A549 (cell line): ENCODE data around the gene CDH5. TPM values are rescaled to one million over a fixed set of nuclear protein-coding genes. Genes with fewer than 3 reads are reported as not detected.

ENCODE experiments used
- ATAC-seq, 2 experiments: fragments of 200-7000 bp in 1 of 2; fragments of >200 bp in 1 of 2; cut with Nextera tagmentation in 1 of 2; cut with Tn5 transposase in 1 of 2; 3 replicates each; pipeline versions ENCODE4 v1.8.0 to v1.9.1; 2018 to 2020; ENCODE audit warnings: mild to moderate bottlenecking in 1 of 2, moderate library complexity in 1 of 2
- CTCF ChIA-PET: fragments of 300-600 bp; sonication (Branson Sonifier 250); formaldehyde crosslinking; extraction: SDS; loops from one replicate; lab custom pipeline; 2021; ENCODE audit warnings: antibody characterized with exemption, inconsistent platforms; lab: Yijun Ruan, JAX
- POLR2A ChIA-PET: fragments of 350-600 bp; formaldehyde crosslinking; extraction: SDS; loops from one replicate; lab custom pipeline; 2021; ENCODE audit warnings: antibody characterized with exemption, inconsistent platforms; lab: Yijun Ruan, JAX
- DNase-seq, 2 experiments: peaks; one replicate each; pipeline versions ENCODE4 v3.0.0 to v3.0.0-alpha.2; 2011 to 2016; ENCODE audit warnings: low read depth in 1 of 2, low spot score in 1 of 2
- FAIRE-seq: peaks from 2 replicates; lab custom pipeline; 2011; peaks lifted over from hg19 to GRCh38; lab: Jason Lieb, UNC
- H3K27ac ChIP-seq, 2 experiments: fragments of >200 bp; sonication (Bioruptor Twin); formaldehyde crosslinking; 3 replicates each; pipeline ENCODE4 v1.5.1; 2016 to 2017
- H3K4me1 ChIP-seq: fragments of >200 bp; sonication (Bioruptor Twin); formaldehyde crosslinking; 3 replicates; pipeline ENCODE4 v1.6.1; 2016
- H3K4me2 ChIP-seq: fragments of >200 bp; sonication (Bioruptor Twin); formaldehyde crosslinking; 3 replicates; pipeline ENCODE4 v1.6.1; 2016
- H3K4me3 ChIP-seq: fragments of >200 bp; sonication (Bioruptor Twin); formaldehyde crosslinking; 3 replicates; pipeline ENCODE4 v1.5.1; 2016
- H3K9me3 ChIP-seq: fragments of >200 bp; sonication (Bioruptor Twin); formaldehyde crosslinking; 3 replicates; pipeline ENCODE4 v1.6.1; 2016
- ATOH8 ChIP-seq: fragments of 250-450 bp; sonication (Bioruptor Pico); IDR thresholded peaks from 2 replicates; pipeline ENCODE4 v1.5.0; 2020; ENCODE audit warnings: low read depth, mild to moderate bottlenecking, moderate library complexity
- BCL3 ChIP-seq: fragments of >200 bp; sonication (Bioruptor Twin); formaldehyde crosslinking; IDR thresholded peaks from 3 replicates; pipeline ENCODE4 v1.6.1; 2016
- BHLHE40 ChIP-seq: IDR thresholded peaks from 2 replicates; pipeline ENCODE4 v1.6.1; 2012; ENCODE audit warnings: low read depth, low read length, inconsistent platforms
- CBX8 ChIP-seq: fragments of 200-600 bp; sonication (generic); IDR thresholded peaks from 2 replicates; pipeline ENCODE4 v1.6.1; 2016
- CHD2 ChIP-seq: fragments of 150-350 bp; IDR thresholded peaks from 2 replicates; pipeline ENCODE4 v1.6.1; 2014; ENCODE audit warnings: low read length; ENCODE audit not compliant: partially characterized antibody
- CTCF ChIP-seq: fragments of >200 bp; sonication (Bioruptor Twin); formaldehyde crosslinking; IDR thresholded peaks from 3 replicates; pipeline ENCODE4 v1.5.1; 2016
- E2F6 ChIP-seq: IDR thresholded peaks from 2 replicates; pipeline ENCODE4 v1.6.1; 2012; ENCODE audit warnings: low read depth, borderline replicate concordance
- EHF ChIP-seq: fragments of 250-450 bp; sonication (Bioruptor Pico); IDR thresholded peaks from 2 replicates; pipeline ENCODE4 v1.5.0; 2020; ENCODE audit warnings: mild to moderate bottlenecking
- ELK1 ChIP-seq: fragments of 150-350 bp; IDR thresholded peaks from 2 replicates; pipeline ENCODE4 v1.6.1; 2014; ENCODE audit warnings: low read depth, mild to moderate bottlenecking, low read length
- FOSB ChIP-seq: fragments of 250-450 bp; sonication (Bioruptor Pico); IDR thresholded peaks from 2 replicates; pipeline ENCODE4 v1.5.0; 2020; ENCODE audit warnings: mild to moderate bottlenecking, moderate library complexity
- FOSL2 ChIP-seq, 2 experiments: fragments of 450-650 bp in 1 of 2; fragments of >200 bp in 1 of 2; sonication (Bioruptor Twin) in 1 of 2; formaldehyde crosslinking; IDR thresholded peaks; 2 replicates each; pipeline versions ENCODE4 v1.5.0 to v1.6.1; 2016 to 2020; ENCODE audit warnings: mild to moderate bottlenecking in 1 of 2, moderate library complexity in 1 of 2
- FOXS1 ChIP-seq: fragments of 250-450 bp; sonication (Bioruptor Pico); IDR thresholded peaks from 2 replicates; pipeline ENCODE4 v1.5.0; 2020; ENCODE audit warnings: mild to moderate bottlenecking, moderate library complexity
- HOXB13 ChIP-seq: fragments of 250-450 bp; sonication (Bioruptor Pico); IDR thresholded peaks from 2 replicates; pipeline ENCODE4 v1.5.0; 2020; ENCODE audit warnings: low read depth, mild to moderate bottlenecking, moderate library complexity
- JUN ChIP-seq, 2 experiments: fragments of >200 bp; sonication (Bioruptor Twin); formaldehyde crosslinking; IDR thresholded peaks; 2 replicates in 1 of 2; 3 replicates in 1 of 2; pipeline ENCODE4 v1.6.1; 2016 to 2017
- JUNB ChIP-seq: fragments of >200 bp; sonication (Bioruptor Twin); formaldehyde crosslinking; IDR thresholded peaks from 2 replicates; pipeline ENCODE4 v1.6.1; 2016
- KDM1A ChIP-seq: fragments of 200-600 bp; sonication (generic); IDR thresholded peaks from 2 replicates; pipeline ENCODE4 v1.6.1; 2016; ENCODE audit warnings: low read depth, mild to moderate bottlenecking
- MYC ChIP-seq: IDR thresholded peaks from 2 replicates; pipeline ENCODE4 v1.6.1; 2012; ENCODE audit warnings: mild to moderate bottlenecking, inconsistent platforms, low read length, improper control_type of control experiment, borderline replicate concordance
- NPAS2 ChIP-seq: fragments of 250-450 bp; sonication (Bioruptor Pico); IDR thresholded peaks from 2 replicates; pipeline ENCODE4 v1.8.0; 2022; ENCODE audit warnings: mild to moderate bottlenecking, moderate library complexity, borderline replicate concordance
- RAD21 ChIP-seq, 2 experiments: fragments of >200 bp in 1 of 2; sonication (Bioruptor Twin) in 1 of 2; formaldehyde crosslinking in 1 of 2; IDR thresholded peaks in 1 of 2; conservative IDR thresholded peaks in 1 of 2; 2 replicates in 1 of 2; 3 replicates in 1 of 2; pipeline ENCODE4 v1.6.1; 2012 to 2018; ENCODE audit warnings: inconsistent platforms in 1 of 2
- TP53 ChIP-seq: fragments of 250-450 bp; sonication (Bioruptor Pico); IDR thresholded peaks from 2 replicates; pipeline ENCODE4 v1.5.0; 2021; ENCODE audit warnings: mild to moderate bottlenecking, moderate library complexity
- WGBS: methylation state at CpG from one replicate; pipeline ENCODE4 v1.1.6; 2017; ENCODE audit errors: missing lambda C conversion rate; 5-methylcytosine and 5-hydroxymethylcytosine counted together
- polyA plus RNA-seq, 4 experiments: library from polyadenylated mRNA; depleted of rRNA in 3 of 4; stranded (reverse); fragments of >200 nt; fragmentation: RNase III in 1 of 4; extraction: RNeasy Plus Mini Kit Qiagen cat#74134 plus additional on column Dnase treatment in 1 of 4; gene quantifications; 2 replicates in 3 of 4; 3 replicates in 1 of 4; pipeline ENCODE4 v1.2.3, GENCODE V29; 2011 to 2017

The CDH5 gene
- polyA plus RNA-seq, 2 of the 4 experiments (the other 2 are of a cell fraction): 0.01 TPM; not detected in 1

- no peaks in the 10 kb centered on the region for H3K4me1 ChIP-seq
- POLR2A ChIA-PET: no interaction called here
- no peak overlapping the region for H3K4me2 ChIP-seq
- FAIRE-seq (no peak), DNase-seq (no peak), ATAC-seq (no peak; a peak in 2 of 6 replicates)
- CTCF ChIA-PET: interaction anchor here (0.7 to 4.4 kb wide), 10 partner anchors 9 to 131 kb away, joined by 3 to 24 read pairs (median 3); no protein-coding TSS in a partner anchor
- no peak overlapping the region for H3K4me3 ChIP-seq
- TF ChIP-seq FOXS1 (CRISPR knock-in tag): no peak
- TF ChIP-seq TP53 (CRISPR knock-in tag): no peak
- no peak for TF ChIP-seq NPAS2 (CRISPR knock-in tag)
- no peak for TF ChIP-seq BHLHE40
- no peak for TF ChIP-seq HOXB13 (CRISPR knock-in tag)
- no peak for TF ChIP-seq CTCF
- no peak for TF ChIP-seq BCL3
- no peak for TF ChIP-seq MYC
- no peak for TF ChIP-seq ELK1
- no peak for TF ChIP-seq FOSB
- no peak for TF ChIP-seq JUNB
- no peak for TF ChIP-seq JUN (IDR thresholded peaks at IDR 0.05)
- TF ChIP-seq CBX8: no peak
- no peak for TF ChIP-seq E2F6
- no peak for TF ChIP-seq RAD21 (conservative IDR thresholded peaks at IDR 0.05 in 1 of 2, IDR thresholded peaks at IDR 0.05 in 1 of 2)
- TF ChIP-seq EHF (CRISPR knock-in tag): no peak
- no peak for TF ChIP-seq KDM1A
- TF ChIP-seq ATOH8: no peak
- TF ChIP-seq FOSL2 (IDR thresholded peaks at IDR 0.05): no peak
- TF ChIP-seq FOSL2 (CRISPR knock-in tag; IDR thresholded peaks at IDR 0.05): no peak
- TF ChIP-seq CHD2: no peak
- no peaks in the 10 kb centered on the region for H3K9me3 ChIP-seq
- WGBS: 71% methylated on average over 7 of the region's 7 CpGs
- H3K27ac ChIP-seq: peak overlapping the region in 1 of 2 experiments; percentile 19; a peak in 1 of 6 replicates
Observed at GRCh38 chr16:66441586-66442375, 75.3 kb downstream of the CDH5 start.
